Ishikawa (cell line): ENCODE results near the gene KCNN2.

Source experiments
- MAX ChIP-seq: IDR thresholded peaks from 2 replicates; pipeline ENCODE4 v1.6.1; 2012
- TCF12 ChIP-seq: IDR thresholded peaks from 2 replicates; pipeline ENCODE4 v1.6.1; 2012; ENCODE audit warnings: low read depth

GRCh38 chr5:114380721-114381120, 18.9 kb downstream of the KCNN2 start:
- TF ChIP-seq MAX (no peak), TCF12 (no peak)
